Endothelial cell of umbilical vein (primary cell): ENCODE data around the gene KRTAP3-2. TPM values are rescaled to one million over a fixed set of nuclear protein-coding genes. Genes with fewer than 3 reads are reported as not detected.

Experiments used
- BruUV-seq: library from RNA; stranded (reverse); fragments of 400-500 nt; replicated peaks from 2 replicates; lab custom pipeline; 2021; lab: Mats Ljungman, UMichigan
- CTCF ChIA-PET: fragments of 300-600, 350-600 bp; sonication (Branson Sonifier 250); formaldehyde crosslinking; loops from one replicate; lab custom pipeline; 2021; ENCODE audit warnings: antibody characterized with exemption, inconsistent platforms; lab: Charles Lee
- POLR2A ChIA-PET: fragments of 300-600, 350-600 bp; sonication (Branson Sonifier 250); formaldehyde crosslinking; loops from one replicate; lab custom pipeline; 2021; ENCODE audit warnings: antibody characterized with exemption, inconsistent platforms; lab: Charles Lee
- DNase-seq: peaks from one replicate; pipeline ENCODE4 v3.0.0-alpha.2; 2011; ENCODE audit warnings: low read depth, low spot score
- FAIRE-seq: peaks from 2 replicates; lab custom pipeline; 2011; peaks lifted over from hg19 to GRCh38; lab: Jason Lieb, UNC
- H2AFZ ChIP-seq: 2 replicates; pipeline ENCODE4 v1.6.0; 2012; ENCODE audit warnings: low read depth, low read length, control low read depth, inconsistent platforms
- H3K27ac ChIP-seq: 2 replicates; pipeline ENCODE4 v1.5.1; 2011; ENCODE audit warnings: low read depth, mild to moderate bottlenecking, control low read depth, low read length, moderate library complexity; ENCODE audit not compliant: insufficient read depth
- H3K27me3 ChIP-seq, 2 experiments: 2 replicates each; pipeline versions ENCODE4 v1.6.0 to v1.6.1; 2011; ENCODE audit warnings: low read length in 2 of 2, mixed read lengths in 1 of 2; ENCODE audit not compliant: control insufficient read depth in 2 of 2, insufficient read depth in 2 of 2
- H3K36me3 ChIP-seq, 2 experiments: 2 replicates in 1 of 2; 3 replicates in 1 of 2; pipeline ENCODE4 v1.5.1; 2011; ENCODE audit warnings: low read length in 2 of 2, mild to moderate bottlenecking in 1 of 2, moderate library complexity in 1 of 2; ENCODE audit not compliant: control insufficient read depth in 2 of 2, insufficient read depth in 2 of 2; ENCODE audit errors: extremely low read depth in 1 of 2
- H3K4me1 ChIP-seq: 3 replicates; pipeline ENCODE4 v1.5.1; 2011; ENCODE audit warnings: mild to moderate bottlenecking, low read length; ENCODE audit not compliant: control insufficient read depth, insufficient read depth; ENCODE audit errors: extremely low read depth
- H3K4me2 ChIP-seq: 2 replicates; pipeline ENCODE4 v1.6.1; 2011; ENCODE audit warnings: low read length, control low read depth, mixed read lengths; ENCODE audit not compliant: insufficient read depth
- H3K4me3 ChIP-seq, 3 experiments: fragments of 200-600 bp in 1 of 3; sonication (generic), shearing (Covaris generic) in 1 of 3; replicated peaks in 1 of 3; 2 replicates each; pipeline ENCODE4 v1.5.1; 2011 to 2016; ENCODE audit warnings: control low read depth in 3 of 3, low read length in 3 of 3, mild to moderate bottlenecking in 2 of 3, inconsistent platforms in 1 of 3, low read depth in 1 of 3, moderate library complexity in 1 of 3; ENCODE audit not compliant: insufficient read depth in 1 of 3
- H3K79me2 ChIP-seq: 2 replicates; pipeline ENCODE4 v1.6.0; 2012; ENCODE audit warnings: low read length, inconsistent platforms; ENCODE audit not compliant: control insufficient read depth, insufficient read depth
- H3K9ac ChIP-seq: replicated peaks from 2 replicates; pipeline ENCODE3; 2011; ENCODE audit warnings: low read length, control low read depth; ENCODE audit not compliant: insufficient read depth; ENCODE audit errors: extremely low read depth
- H3K9me1 ChIP-seq: replicated peaks from 3 replicates; pipeline ENCODE4 v1.6.0; 2011; ENCODE audit warnings: mild to moderate bottlenecking, low read length; ENCODE audit not compliant: control insufficient read depth, insufficient read depth; ENCODE audit errors: extremely low read depth
- H3K9me3 ChIP-seq: replicated peaks from 2 replicates; pipeline ENCODE4 v1.5.1; 2012; ENCODE audit warnings: low read length, inconsistent platforms; ENCODE audit not compliant: control insufficient read depth, insufficient read depth
- H4K20me1 ChIP-seq: replicated peaks from 2 replicates; pipeline ENCODE3; 2011; ENCODE audit warnings: mild to moderate bottlenecking, low read length; ENCODE audit not compliant: control insufficient read depth, insufficient read depth; ENCODE audit errors: extremely low read depth
- EZH2 ChIP-seq: IDR thresholded peaks from 2 replicates; pipeline ENCODE4 v1.6.1; 2012; ENCODE audit warnings: borderline replicate concordance, low read depth, mild to moderate bottlenecking, moderate library complexity, low read length, inconsistent platforms; ENCODE audit not compliant: severe bottlenecking
- FOS ChIP-seq: IDR thresholded peaks from 2 replicates; pipeline ENCODE4 v1.6.1; 2011; ENCODE audit warnings: mild to moderate bottlenecking, low read length, moderate library complexity, borderline replicate concordance; ENCODE audit not compliant: insufficient read depth
- GATA2 ChIP-seq: IDR thresholded peaks from 2 replicates; pipeline ENCODE4 v1.7.0; 2011; ENCODE audit warnings: low read depth, mild to moderate bottlenecking, moderate library complexity, mixed read lengths, low read length; ENCODE audit not compliant: insufficient read length, insufficient read depth
- JUN ChIP-seq: IDR thresholded peaks from 2 replicates; pipeline ENCODE4 v1.6.1; 2011; ENCODE audit warnings: borderline replicate concordance, low read depth; ENCODE audit not compliant: insufficient read length, insufficient read depth
- MYC ChIP-seq: IDR thresholded peaks from one replicate; pipeline ENCODE4 v1.6.1; 2011; ENCODE audit warnings: mild to moderate bottlenecking, low read depth, low read length
- POLR2A ChIP-seq: IDR thresholded peaks from 2 replicates; pipeline ENCODE4 v1.6.1; 2012; ENCODE audit warnings: low read depth, mild to moderate bottlenecking, control low read depth, low read length
- POLR2AphosphoS5 ChIP-seq: IDR thresholded peaks from 2 replicates; pipeline ENCODE4 v1.6.1; 2012; ENCODE audit warnings: low read depth, mild to moderate bottlenecking, control low read depth, low read length, moderate library complexity; ENCODE audit not compliant: insufficient read depth
- dilution Hi-C: fragments of 300-500 bp; cut with MboI; formaldehyde crosslinking; loops from one replicate; pipeline ENCODE4 v1.15.0; 2019; ENCODE audit warnings: low sequenced_read_pairs; ENCODE audit not compliant: extremely low pct_ligation_motif_present
- intact Hi-C: fragments of 100-400 bp; cut with micrococcal nuclease; formaldehyde crosslinking; loops from one replicate; pipeline ENCODE4 v1.10.0; 2022
- polyA plus RNA-seq, 4 experiments: library from polyadenylated mRNA; depleted of rRNA in 3 of 4; stranded (reverse) in 3 of 4; unstranded in 1 of 4; fragments of >200 nt; gene quantifications; 2 replicates each; pipeline versions ENCODE4 v1.2.1 to v1.2.3, GENCODE V29; 2011 to 2012; ENCODE audit warnings: missing spikeins in 1 of 4
- total RNA-seq: library from RNA; stranded (reverse); gene quantifications from 2 replicates; pipeline ENCODE4 v1.2.3, GENCODE V29; 2021
- TF ChIP-seq, protein P1 (sequence below), 2 donors: IDR thresholded peaks; 1 replicate in 1 of 2; 2 replicates in 1 of 2; pipeline ENCODE4 v1.5.1; 2011; ENCODE audit warnings: low read length in 2 of 2, mild to moderate bottlenecking in 2 of 2, moderate library complexity in 2 of 2, control low read depth in 1 of 2, inconsistent platforms in 1 of 2, low read depth in 1 of 2; ENCODE audit not compliant: insufficient read depth in 1 of 2; ENCODE audit errors: extremely low read depth in 1 of 2
- TF ChIP-seq, protein P2 (sequence below): IDR thresholded peaks from 2 replicates; pipeline ENCODE4 v1.6.1; 2011; ENCODE audit not compliant: insufficient read depth, insufficient read length

Gene KRTAP3-2
- total and polyA plus RNA-seq, 2 donors (not counting 3 experiments of a cell fraction or from before 2014, with no cell fraction given) = not detected

DNA sequence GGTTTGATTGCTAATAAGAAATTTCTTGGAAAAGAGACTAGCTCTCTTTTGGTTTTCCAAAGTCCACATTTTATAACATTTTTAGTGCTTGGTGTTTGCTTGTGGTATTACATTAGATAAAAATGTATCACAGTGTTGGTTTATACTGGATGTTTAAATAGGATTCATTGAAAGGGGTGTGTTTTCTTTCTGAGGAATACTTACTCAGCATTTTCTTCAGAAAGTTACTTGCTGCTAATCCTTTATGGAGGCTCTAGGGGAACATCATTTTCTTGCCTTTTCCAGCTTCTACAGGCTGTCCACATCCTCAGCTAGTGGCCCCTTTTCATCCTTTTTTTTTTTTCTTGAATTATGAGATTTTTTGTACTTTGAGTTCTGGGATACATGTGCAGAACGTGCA lies 32.1 kb downstream of the KRTAP3-2 start:
- intact Hi-C loops (no loop called here), dilution Hi-C loops (no loop called here)
- H3K4me1 ChIP-seq = no peaks in the 10 kb centered on the region
- CTCF ChIA-PET = no interaction called here
- DNase-seq (no peak), FAIRE-seq (no peak)
- H3K9me3 ChIP-seq = no peaks in the 10 kb centered on the region
- TF ChIP-seq, protein P1, sequence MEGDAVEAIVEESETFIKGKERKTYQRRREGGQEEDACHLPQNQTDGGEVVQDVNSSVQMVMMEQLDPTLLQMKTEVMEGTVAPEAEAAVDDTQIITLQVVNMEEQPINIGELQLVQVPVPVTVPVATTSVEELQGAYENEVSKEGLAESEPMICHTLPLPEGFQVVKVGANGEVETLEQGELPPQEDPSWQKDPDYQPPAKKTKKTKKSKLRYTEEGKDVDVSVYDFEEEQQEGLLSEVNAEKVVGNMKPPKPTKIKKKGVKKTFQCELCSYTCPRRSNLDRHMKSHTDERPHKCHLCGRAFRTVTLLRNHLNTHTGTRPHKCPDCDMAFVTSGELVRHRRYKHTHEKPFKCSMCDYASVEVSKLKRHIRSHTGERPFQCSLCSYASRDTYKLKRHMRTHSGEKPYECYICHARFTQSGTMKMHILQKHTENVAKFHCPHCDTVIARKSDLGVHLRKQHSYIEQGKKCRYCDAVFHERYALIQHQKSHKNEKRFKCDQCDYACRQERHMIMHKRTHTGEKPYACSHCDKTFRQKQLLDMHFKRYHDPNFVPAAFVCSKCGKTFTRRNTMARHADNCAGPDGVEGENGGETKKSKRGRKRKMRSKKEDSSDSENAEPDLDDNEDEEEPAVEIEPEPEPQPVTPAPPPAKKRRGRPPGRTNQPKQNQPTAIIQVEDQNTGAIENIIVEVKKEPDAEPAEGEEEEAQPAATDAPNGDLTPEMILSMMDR (IDR thresholded peaks at IDR 0.05; ENCODE audit: extremely low read depth in 1 of 2, insufficient read depth in 1 of 2, low read depth in 1 of 2, low read length in 2 of 2) = no peak
- TF ChIP-seq POLR2A (no peak), MYC (no peak), EZH2 (no peak), GATA2 (no peak), POLR2AphosphoS5 (no peak), JUN (no peak), FOS (no peak)
- TF ChIP-seq, protein P2, sequence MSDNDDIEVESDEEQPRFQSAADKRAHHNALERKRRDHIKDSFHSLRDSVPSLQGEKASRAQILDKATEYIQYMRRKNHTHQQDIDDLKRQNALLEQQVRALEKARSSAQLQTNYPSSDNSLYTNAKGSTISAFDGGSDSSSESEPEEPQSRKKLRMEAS = no peak
- no peak overlapping the region for H2AFZ ChIP-seq
- H3K4me3 ChIP-seq = no peak overlapping the region
- H3K79me2 ChIP-seq = no peaks in the 10 kb centered on the region
- POLR2A ChIA-PET = no interaction called here
- H4K20me1 ChIP-seq = no peaks in the 10 kb centered on the region
- no peaks in the 10 kb centered on the region for H3K27me3 ChIP-seq
- H3K4me2 ChIP-seq = no peak overlapping the region
- no peak overlapping the region for H3K27ac ChIP-seq
- no peaks in the 10 kb centered on the region for H3K9me1 ChIP-seq
- H3K36me3 ChIP-seq = no peaks in the 10 kb centered on the region
- no TSS peak for BruUV-seq
- no peak overlapping the region for H3K9ac ChIP-seq
